Measurements from ENCODE around the gene MBD4.
"Not testable (repeated sequence)": the region's sequence is repeated elsewhere in the genome, so short reads cannot be mapped to it uniquely, and the experiment has no call there.

The MBD4 gene

GRCh38 chr3:129429602-129430001 is 10.1 kb downstream of the MBD4 start:
- no peak for DNase-seq (ENCODE audit: low read depth, low spot score)

GRCh38 chr3:129429080-129429451 is 10.7 kb downstream of the MBD4 start:
- DNase-seq (ENCODE audit: low read depth, low spot score) = no peak

GRCh38 chr3:129428376-129429079 is 11.2 kb downstream of the MBD4 start, which contains the start of gene EFCAB12:
EFCAB12 (minus strand) TSS chr3:129428636; CDS start chr3:129428488, 148 bp downstream.
- peak; percentile 96 for DNase-seq (ENCODE audit: low read depth, low spot score)

GRCh38 chr3:129428007-129428375 is 11.8 kb downstream of the MBD4 start:
- no peak for DNase-seq (ENCODE audit: low read depth, low spot score)

- DNase-seq (ENCODE audit: low read depth, low spot score) = no peak
Measured at GRCh38 chr3:129425619-129426018, 14.1 kb downstream of the MBD4 start.

- no peak for DNase-seq (ENCODE audit: low read depth, low spot score)
Measured at GRCh38 chr3:129425213-129425612, 14.5 kb downstream of the MBD4 start.

GRCh38 chr3:129424185-129424841 is 15.4 kb downstream of the MBD4 start:
- DNase-seq (ENCODE audit: low read depth, low spot score) = no peak

- no peak for DNase-seq (ENCODE audit: low read depth, low spot score)
Measured at GRCh38 chr3:129422897-129423296, 16.9 kb downstream of the MBD4 start.

- no peak for DNase-seq (ENCODE audit: low read depth, low spot score)
Measured at GRCh38 chr3:129421988-129422745, 17.6 kb downstream of the MBD4 start.

- DNase-seq (ENCODE audit: low read depth, low spot score) = no peak
Measured at GRCh38 chr3:129421236-129421883, 18.4 kb downstream of the MBD4 start.

GRCh38 chr3:129419476-129419875 is 20.3 kb downstream of the MBD4 start:
- DNase-seq (ENCODE audit: low read depth, low spot score) = no peak

- DNase-seq (ENCODE audit: low read depth, low spot score) = peak; percentile 44
Measured at GRCh38 chr3:129418041-129418973, 21.4 kb downstream of the MBD4 start.

- no peak for DNase-seq (ENCODE audit: low read depth, low spot score)
Measured at GRCh38 chr3:129417326-129417725, 22.4 kb downstream of the MBD4 start.

- no peak for DNase-seq (ENCODE audit: low read depth, low spot score)
Measured at GRCh38 chr3:129416415-129416814, 23.3 kb downstream of the MBD4 start.

- DNase-seq (ENCODE audit: low read depth, low spot score) = no peak
Measured at GRCh38 chr3:129415830-129416229, 23.9 kb downstream of the MBD4 start.

GRCh38 chr3:129415378-129415777 is 24.4 kb downstream of the MBD4 start:
- no peak for DNase-seq (ENCODE audit: low read depth, low spot score)

- no peak for DNase-seq (ENCODE audit: low read depth, low spot score)
Measured at GRCh38 chr3:129413687-129414506, 25.9 kb downstream of the MBD4 start.

GRCh38 chr3:129413238-129413637 is 26.5 kb downstream of the MBD4 start:
- not testable (repeated sequence) for DNase-seq (ENCODE audit: low read depth, low spot score)

GRCh38 chr3:129412542-129413198 is 27.1 kb downstream of the MBD4 start:
- no peak for DNase-seq (ENCODE audit: low read depth, low spot score)

GRCh38 chr3:129410971-129411370 is 28.8 kb downstream of the MBD4 start:
- DNase-seq (ENCODE audit: low read depth, low spot score) = no peak

Data from ELF-1 (cell line).